GM18870 (cell line): Measurements from ENCODE around the gene ZNF474.

Experiments used
- ATAC-seq: cut with Tn5 transposase; IDR thresholded peaks from one replicate; pipeline ENCODE4 v1.9.1; 2021; ENCODE audit warnings: moderate library complexity; ENCODE audit not compliant: unreplicated experiment

ZNF474 gene

GRCh38 chr5:122153230-122153629 is 23.9 kb downstream of the ZNF474 start:
- no peak for ATAC-seq

GRCh38 chr5:122153774-122154173 is 24.4 kb downstream of the ZNF474 start:
- no peak for ATAC-seq

GRCh38 chr5:122154491-122154890 is 25.1 kb downstream of the ZNF474 start:
- ATAC-seq, result no peak

- no peak for ATAC-seq
Observed at GRCh38 chr5:122154910-122155309, 25.6 kb downstream of the ZNF474 start.

- no peak for ATAC-seq
Observed at GRCh38 chr5:122155546-122155945, 26.2 kb downstream of the ZNF474 start.

GRCh38 chr5:122156724-122157325 is 27.5 kb downstream of the ZNF474 start:
- no peak for ATAC-seq

GRCh38 chr5:122162100-122162638 is 32.8 kb downstream of the ZNF474 start:
- no peak for ATAC-seq

- ATAC-seq, result no peak
Observed at GRCh38 chr5:122163121-122164069, 34.0 kb downstream of the ZNF474 start.

GRCh38 chr5:122164070-122164435 is 34.7 kb downstream of the ZNF474 start:
- no peak for ATAC-seq

- ATAC-seq, result no peak
Observed at GRCh38 chr5:122164831-122165558, 35.6 kb downstream of the ZNF474 start.

GRCh38 chr5:122165559-122166078 is 36.3 kb downstream of the ZNF474 start:
- ATAC-seq, result no peak

GRCh38 chr5:122169350-122170103 is 40.2 kb downstream of the ZNF474 start:
- ATAC-seq, result no peak

- no peak for ATAC-seq
Observed at GRCh38 chr5:122170620-122171019, 41.3 kb downstream of the ZNF474 start.

GRCh38 chr5:122172207-122172606 is 42.9 kb downstream of the ZNF474 start:
- no peak for ATAC-seq

GRCh38 chr5:122173474-122174415 is 44.4 kb downstream of the ZNF474 start:
- no peak for ATAC-seq

GRCh38 chr5:122175091-122175490 is 45.7 kb downstream of the ZNF474 start:
- ATAC-seq, result no peak

- no peak for ATAC-seq
Observed at GRCh38 chr5:122175852-122176251, 46.5 kb downstream of the ZNF474 start.

GRCh38 chr5:122177161-122177560 is 47.8 kb downstream of the ZNF474 start:
- ATAC-seq, result no peak

GRCh38 chr5:122179701-122180100 is 50.4 kb downstream of the ZNF474 start:
- ATAC-seq, result no peak
